ENCODE results near the gene TH.

Gene TH

GRCh38 chr11:2158296-2158737, 13.3 kb downstream of the TH start:
- DNase-seq, result no peak

- no peak for DNase-seq
Observed at GRCh38 chr11:2157294-2158040, 14.1 kb downstream of the TH start.

- peak; percentile 21 to 78 (median 74) for DNase-seq
Observed at GRCh38 chr11:2156416-2157182, 15.0 kb downstream of the TH start.

- DNase-seq, result no peak
Observed at GRCh38 chr11:2155511-2155910, 16.1 kb downstream of the TH start.

GRCh38 chr11:2154889-2155288, 16.7 kb downstream of the TH start:
- DNase-seq, result no peak

GRCh38 chr11:2154195-2154585, 17.4 kb downstream of the TH start:
- no peak for DNase-seq

- DNase-seq, result no peak
Observed at GRCh38 chr11:2153581-2154194, 17.9 kb downstream of the TH start.

GRCh38 chr11:2151500-2152257, 19.9 kb downstream of the TH start:
- DNase-seq, result peak; percentile 73 to 93 (median 87)

GRCh38 chr11:2149864-2150847, 21.5 kb downstream of the TH start:
- DNase-seq, result peak in 2 of 3 experiments; percentile 45 to 84

- DNase-seq, result no peak
Observed at GRCh38 chr11:2149460-2149859, 22.2 kb downstream of the TH start.

GRCh38 chr11:2148595-2148994, 23.0 kb downstream of the TH start:
- DNase-seq, result no peak

GRCh38 chr11:2147391-2147790, 24.2 kb downstream of the TH start:
- DNase-seq, result peak in 1 of 3 experiments; percentile 9

GRCh38 chr11:2146051-2146450, 25.6 kb downstream of the TH start:
- DNase-seq, result no peak

- no peak for DNase-seq
Observed at GRCh38 chr11:2144544-2145248, 26.9 kb downstream of the TH start.

- DNase-seq, result peak in 2 of 3 experiments; percentile 54 to 60
Observed at GRCh38 chr11:2143799-2144543, 27.6 kb downstream of the TH start.

- DNase-seq, result no peak
Observed at GRCh38 chr11:2143477-2143798, 28.2 kb downstream of the TH start.

GRCh38 chr11:2142762-2143202, 28.8 kb downstream of the TH start:
- DNase-seq, result peak in 1 of 3 experiments; percentile 19

- peak in 1 of 3 experiments; percentile 33 for DNase-seq
Observed at GRCh38 chr11:2142300-2142759, 29.3 kb downstream of the TH start.

GRCh38 chr11:2140411-2141400, 30.9 kb downstream of the TH start:
- peak in 2 of 3 experiments; percentile 58 to 67 for DNase-seq

All from NCI-H1417 (cell line).